K562 (cell line): ENCODE measurements around the gene ACTBL2. TPM values are rescaled to one million over a fixed set of nuclear protein-coding genes. Genes with fewer than 3 reads are reported as not detected.

Experiments used
- ATAC-seq: fragments of 200-7000 bp; cut with Tn5 transposase; 3 replicates; pipeline ENCODE4 v1.9.1; 2020; ENCODE audit warnings: moderate library complexity
- BruUV-seq: library from RNA; stranded (reverse); fragments of 400-500 nt; replicated peaks from 2 replicates; lab custom pipeline; 2021; lab: Mats Ljungman, UMichigan
- CTCF ChIA-PET: fragments of 300-600 bp; formaldehyde crosslinking; extraction: SDS; loops from one replicate; lab custom pipeline; 2021; ENCODE audit warnings: low intra/inter-chr PET ratio; lab: Yijun Ruan, JAX
- POLR2A ChIA-PET: fragments of 300-600, 350-650 bp; sonication (Branson Sonifier 250); formaldehyde crosslinking; extraction: SDS; loops from one replicate; lab custom pipeline; 2021; ENCODE audit warnings: antibody characterized with exemption, inconsistent platforms; lab: Yijun Ruan, JAX
- DNase-seq, 4 experiments: peaks; one replicate each; pipeline versions ENCODE4 v3.0.0 to v3.0.0-alpha.2; 2011 to 2018; ENCODE audit warnings: low spot score in 3 of 4, mixed read lengths in 3 of 4; ENCODE audit errors: extremely low read depth in 1 of 4
- FAIRE-seq: peaks from 2 replicates; lab custom pipeline; 2011; peaks lifted over from hg19 to GRCh38; lab: Jason Lieb, UNC
- H2AFZ ChIP-seq: 2 replicates; pipeline ENCODE4 v1.6.0; 2011; ENCODE audit warnings: low read depth, low read length, control low read depth, inconsistent platforms
- H3K27ac ChIP-seq: fragments of 200-600 bp; 3 replicates; pipeline ENCODE4 v1.8.0; 2011; ENCODE audit warnings: low read depth, mild to moderate bottlenecking, control low read depth, inconsistent platforms, low read length, moderate library complexity, mixed read lengths; ENCODE audit errors: extremely low read depth
- H3K27me3 ChIP-seq, 2 experiments: fragments of 300-600 bp in 1 of 2; 2 replicates in 1 of 2; 3 replicates in 1 of 2; pipeline versions ENCODE4 v1.6.0 to v1.8.0; 2011; ENCODE audit warnings: inconsistent platforms in 2 of 2, low read length in 2 of 2, mild to moderate bottlenecking in 1 of 2, mixed read lengths in 1 of 2, moderate library complexity in 1 of 2; ENCODE audit not compliant: control insufficient read depth in 2 of 2, insufficient read depth in 2 of 2
- H3K36me3 ChIP-seq: fragments of 300-600 bp; 3 replicates; pipeline ENCODE4 v1.8.0; 2011; ENCODE audit warnings: mild to moderate bottlenecking, low read length, inconsistent platforms; ENCODE audit not compliant: control insufficient read depth, insufficient read depth
- H3K4me1 ChIP-seq, 2 experiments: fragments of 200-600 bp in 1 of 2; replicated peaks in 1 of 2; 2 replicates in 1 of 2; 3 replicates in 1 of 2; pipeline versions ENCODE4 v1.5.1 to v1.8.0; 2011; ENCODE audit warnings: inconsistent platforms in 2 of 2, low read length in 2 of 2, mild to moderate bottlenecking in 1 of 2, mixed read lengths in 1 of 2, moderate library complexity in 1 of 2; ENCODE audit not compliant: control insufficient read depth in 2 of 2, insufficient read depth in 2 of 2
- H3K4me2 ChIP-seq: 2 replicates; pipeline ENCODE4 v1.6.1; 2011; ENCODE audit warnings: low read length, control low read depth, inconsistent platforms, mixed read lengths; ENCODE audit not compliant: insufficient read depth
- H3K4me3 ChIP-seq: fragments of 200-600 bp; sonication (generic), shearing (Covaris generic); 2 replicates; pipeline ENCODE4 v1.5.1; 2016; ENCODE audit warnings: control low read depth, inconsistent platforms
- H3K79me2 ChIP-seq: fragments of 200-600 bp; 3 replicates; pipeline ENCODE4 v1.8.0; 2011; ENCODE audit warnings: low read length, inconsistent platforms; ENCODE audit not compliant: control insufficient read depth, insufficient read depth
- H3K9ac ChIP-seq, 2 experiments: 2 replicates each; pipeline versions ENCODE4 v1.6.0 to v1.6.1; 2011; ENCODE audit warnings: low read depth in 2 of 2, low read length in 2 of 2, control low read depth in 1 of 2, inconsistent platforms in 1 of 2, mild to moderate bottlenecking in 1 of 2, mixed read lengths in 1 of 2; ENCODE audit not compliant: insufficient read depth in 1 of 2
- H3K9me1 ChIP-seq: one replicate; pipeline ENCODE4 v1.6.0; 2011; ENCODE audit warnings: inconsistent platforms, mild to moderate bottlenecking, low read length, moderate library complexity; ENCODE audit not compliant: control insufficient read depth, insufficient read depth
- H3K9me3 ChIP-seq: replicated peaks from 2 replicates; pipeline ENCODE4 v1.5.1; 2011; ENCODE audit warnings: low read depth, low read length, inconsistent platforms; ENCODE audit not compliant: control insufficient read depth, insufficient read depth
- H4K20me1 ChIP-seq: replicated peaks from 2 replicates; pipeline ENCODE4 v1.6.1; 2011; ENCODE audit warnings: low read length, inconsistent platforms, mixed read lengths; ENCODE audit not compliant: control insufficient read depth, insufficient read depth
- BACH1 ChIP-seq: fragments of 200-800 bp; sonication (Bioruptor generic); IDR thresholded peaks from 2 replicates; pipeline ENCODE4 v1.6.1; 2016; ENCODE audit warnings: missing genetic modification characterization, missing compliant biosample characterization
- CCAR2 ChIP-seq: fragments of 200-400 bp; formaldehyde crosslinking; IDR thresholded peaks from 2 replicates; pipeline ENCODE4 v1.6.1; 2017; ENCODE audit warnings: mild to moderate bottlenecking, low read depth, low read length
- E2F6 ChIP-seq, 2 experiments: IDR thresholded peaks; 2 replicates each; pipeline ENCODE4 v1.6.1; 2011; ENCODE audit warnings: borderline replicate concordance in 1 of 2, control low read depth in 1 of 2, low read depth in 1 of 2, low read length in 1 of 2, mild to moderate bottlenecking in 1 of 2, mixed read lengths in 1 of 2, moderate library complexity in 1 of 2; ENCODE audit not compliant: insufficient read depth in 1 of 2, insufficient read length in 1 of 2, poor library complexity in 1 of 2, severe bottlenecking in 1 of 2; ENCODE audit errors: extremely low read depth in 1 of 2
- HEY1 ChIP-seq: fragments of 250-450 bp; sonication (Bioruptor Pico); IDR thresholded peaks from 2 replicates; pipeline ENCODE4 v1.5.0; 2020; ENCODE audit warnings: mild to moderate bottlenecking, moderate library complexity, borderline replicate concordance
- HIVEP1 ChIP-seq: fragments of 250-450 bp; sonication (Bioruptor Pico); IDR thresholded peaks from 2 replicates; pipeline ENCODE4 v1.4.0; 2020; ENCODE audit warnings: mild to moderate bottlenecking
- HLTF ChIP-seq: fragments of 450-650 bp; IDR thresholded peaks from 2 replicates; pipeline ENCODE4 v1.6.1; 2016
- KLF6 ChIP-seq: fragments of 250-450 bp; sonication (Bioruptor Pico); IDR thresholded peaks from 2 replicates; pipeline ENCODE4 v1.4.0; 2020; ENCODE audit warnings: mild to moderate bottlenecking, moderate library complexity, borderline replicate concordance
- MCM5 ChIP-seq: fragments of 450-650 bp; IDR thresholded peaks from 2 replicates; pipeline ENCODE4 v1.6.1; 2016; ENCODE audit warnings: low read depth
- MLX ChIP-seq, 2 experiments: fragments of 450-650 bp in 1 of 2; sonication (generic) in 1 of 2; formaldehyde crosslinking; conservative IDR thresholded peaks; 2 replicates each; pipeline versions ENCODE4 v1.4.0 to v1.8.1; 2020 to 2022; ENCODE audit warnings: mild to moderate bottlenecking in 1 of 2, missing genetic modification reagents in 1 of 2
- MTF1 ChIP-seq: fragments of 250-450 bp; sonication (Bioruptor Pico); IDR thresholded peaks from 2 replicates; pipeline ENCODE4 v1.9.0; 2021; ENCODE audit warnings: moderate library complexity, mild to moderate bottlenecking, inconsistent platforms, borderline replicate concordance
- NEUROD1 ChIP-seq: fragments of 150-350 bp; IDR thresholded peaks from 2 replicates; pipeline ENCODE4 v1.6.1; 2014; ENCODE audit warnings: borderline replicate concordance, low read length, low read depth; ENCODE audit not compliant: partially characterized antibody
- TBL1XR1 ChIP-seq, 2 experiments: IDR thresholded peaks; 2 replicates each; pipeline ENCODE4 v1.6.1; 2012; ENCODE audit warnings: improper control_type of control experiment in 2 of 2, low read length in 2 of 2, mild to moderate bottlenecking in 1 of 2
- ZNF280B ChIP-seq: fragments of 250-450 bp; sonication (Bioruptor Pico); IDR thresholded peaks from 2 replicates; pipeline ENCODE4 v1.5.1; 2021; ENCODE audit warnings: mild to moderate bottlenecking
- ZNF449 ChIP-seq: fragments of 250-450 bp; sonication (Bioruptor Pico); IDR thresholded peaks from 2 replicates; pipeline ENCODE4 v1.8.0; 2022; ENCODE audit warnings: moderate library complexity, mild to moderate bottlenecking, inconsistent platforms
- ZNF507 ChIP-seq: conservative IDR thresholded peaks from 2 replicates; pipeline ENCODE4 v1.6.1; 2017; ENCODE audit warnings: missing genetic modification characterization, missing compliant biosample characterization
- ZNF668 ChIP-seq: fragments of 250-450 bp; sonication (Bioruptor Pico); IDR thresholded peaks from 2 replicates; pipeline ENCODE4 v1.8.0; 2022; ENCODE audit warnings: mild to moderate bottlenecking, inconsistent platforms
- WGBS: fragments of 100-300 bp; shearing (Covaris generic); methylation state at CpG from one replicate; pipeline ENCODE4 v1.1.6; 2016; ENCODE audit warnings: low coverage, mixed read lengths; ENCODE audit not compliant: insufficient coverage; ENCODE audit errors: missing lambda C conversion rate; 5-methylcytosine and 5-hydroxymethylcytosine counted together
- in situ Hi-C: fragments of 300-500 bp; cut with MboI; formaldehyde crosslinking; loops from 4 replicates; pipeline ENCODE4 v1.15.0; 2018; ENCODE audit warnings: inconsistent platforms, mixed read lengths
- intact Hi-C: fragments of 100-400 bp; cut with micrococcal nuclease; formaldehyde crosslinking; loops from 2 replicates; pipeline ENCODE4 v1.14.2; 2022
- polyA plus RNA-seq, 8 experiments: library from polyadenylated mRNA; depleted of rRNA in 4 of 8; stranded (reverse) in 5 of 8; unstranded in 3 of 8; fragments of >200 nt; fragmentation: Nextera tagmentation in 2 of 8; fragmentation: Illumina TruSeq in 1 of 8; extraction: Ambion mirVana in 2 of 8; extraction: Trizol in 1 of 8; gene quantifications; 2 replicates each; pipeline versions ENCODE4 v1.2.1 to v1.2.3, GENCODE V29; 2011 to 2014; ENCODE audit warnings: inconsistent platforms in 1 of 8, missing spikeins in 1 of 8
- total RNA-seq, 7 experiments: library from RNA; depleted of rRNA in 6 of 7; stranded (reverse); fragments of >200 nt in 6 of 7; fragmentation: Illumina TruSeq in 2 of 7; extraction: Trizol in 2 of 7; gene quantifications; 2 replicates each; pipeline versions ENCODE4 v1.2.1 to v1.2.3, GENCODE V29; 2011 to 2021; ENCODE audit warnings: low replicate concordance in 1 of 7

The ACTBL2 gene
- total and polyA plus RNA-seq, 9 of the 15 experiments (the other 6 are each of a cell fraction or from before 2014, with no cell fraction given) = not detected

- H3K27me3 ChIP-seq = peaks cover 0 to 12% of the 10 kb centered on the region in 2 experiments; a peak in 1 of 5 replicates
- no peak for TF ChIP-seq MCM5
- no peak for TF ChIP-seq BACH1 (tag)
- TF ChIP-seq TBL1XR1 (IDR thresholded peaks at IDR 0.05; ENCODE audit: low read length in 2 of 2) = no peak
- no peak for TF ChIP-seq NEUROD1
- no peak for TF ChIP-seq ZNF449
- no peak for TF ChIP-seq E2F6 (IDR thresholded peaks at IDR 0.05; ENCODE audit: borderline replicate concordance in 1 of 2, extremely low read depth in 1 of 2, insufficient read depth in 1 of 2, insufficient read length in 1 of 2, low read depth in 1 of 2, low read length in 1 of 2, poor library complexity in 1 of 2, severe bottlenecking in 1 of 2)
- TF ChIP-seq CCAR2 = no peak
- no peak for TF ChIP-seq ZNF668 (CRISPR knock-in tag)
- no peak for TF ChIP-seq HIVEP1 (CRISPR knock-in tag)
- TF ChIP-seq MLX (CRISPR knock-in tag; conservative IDR thresholded peaks at IDR 0.05) = no peak
- no peak for TF ChIP-seq MTF1 (CRISPR knock-in tag)
- no peak for TF ChIP-seq HLTF
- no peak for TF ChIP-seq HEY1 (CRISPR knock-in tag)
- no peak for TF ChIP-seq KLF6 (CRISPR knock-in tag)
- no peak for TF ChIP-seq ZNF507 (tag)
- no peak for TF ChIP-seq ZNF280B (CRISPR knock-in tag)
- TF ChIP-seq, all 486 proteins: peak for 0
- Histone ChIP-seq H3K4me2 (no peak overlapping the region), H2AFZ (no peak overlapping the region), H3K36me3 (no peaks in the 10 kb centered on the region), H3K9me3 (no peaks in the 10 kb centered on the region), H3K4me1 (no peaks in the 10 kb centered on the region), H3K79me2 (no peaks in the 10 kb centered on the region), H3K27ac (no peak overlapping the region), H4K20me1 (no peaks in the 10 kb centered on the region), H3K4me3 (no peak overlapping the region), H3K9ac (no peak overlapping the region), H3K9me1 (no peaks in the 10 kb centered on the region)
- FAIRE-seq (no peak), DNase-seq (no peak), ATAC-seq (no peak)
- 0% methylated on average over 1 of the region's 1 CpG for WGBS
- CTCF ChIA-PET = no interaction called here
- POLR2A ChIA-PET = no interaction called here
- in situ Hi-C loops (loop anchor here (25.0 kb wide), 1 partner anchor 983 kb away; the partner anchor contains the start of gene PLK2), intact Hi-C loops (no loop called here)
- BruUV-seq = no TSS peak
These were observed 3.8 kb downstream of the ACTBL2 start for GRCh38 chr5:57478826-57479225.
